ENCODE results near the gene GSDME.
A peak's percentile ranks its signal among the peaks of the same experiment; 100 is the strongest.

- TF ChIP-seq POLR2AphosphoS5 (IDR thresholded peaks at IDR 0.05; ENCODE audit: low read depth, low read length) (0 out of 2 replicates have a peak, but pooled peaks have one; percentile 37), POLR2A (IDR thresholded peaks at IDR 0.05; ENCODE audit: low read depth, low read length) (no peak), TAF1 (IDR thresholded peaks at IDR 0.05; ENCODE audit: borderline replicate concordance, low read depth, low read length) (no peak)
These were observed 515 bp downstream of the GSDME start for GRCh38 chr7:24756545-24757352.
